Esophagus muscularis mucosa (tissue), 4 donors: Measurements from ENCODE around the gene TEFM. TPM values are rescaled to one million over a fixed set of nuclear protein-coding genes. Genes with fewer than 3 reads are reported as not detected.

Source experiments
- DNase-seq: peaks from one replicate; pipeline ENCODE4 v3.0.0-alpha.2; 2017; ENCODE audit errors: extremely low spot score
- H3K27ac ChIP-seq, 4 donors: fragments of 200-600 bp; sonication (generic); replicated peaks in 1 of 4; 1 replicate in 3 of 4; 2 replicates in 1 of 4; pipeline ENCODE4 v1.5.1; 2016 to 2019; ENCODE audit warnings: mild to moderate bottlenecking in 1 of 4
- H3K27me3 ChIP-seq, 4 donors: fragments of 200-600 bp; sonication (generic); one replicate each; pipeline versions ENCODE4 v1.5.1 to v1.6.0; 2016 to 2019
- H3K36me3 ChIP-seq, 4 donors: fragments of 200-600 bp; sonication (generic); one replicate each; pipeline ENCODE4 v1.5.1; 2016 to 2019
- H3K4me1 ChIP-seq, 4 donors: fragments of 200-600 bp; sonication (generic); one replicate each; pipeline ENCODE4 v1.5.1; 2016 to 2019
- H3K4me3 ChIP-seq, 4 donors: fragments of 200-600 bp; sonication (generic); 1 replicate in 2 of 4; 2 replicates in 2 of 4; pipeline ENCODE4 v1.5.1; 2016 to 2019; ENCODE audit warnings: mild to moderate bottlenecking in 4 of 4, moderate library complexity in 1 of 4
- H3K9me3 ChIP-seq, 4 donors: fragments of 200-600 bp; sonication (generic); 1 replicate in 3 of 4; 2 replicates in 1 of 4; pipeline ENCODE4 v1.5.1; 2016 to 2019
- EP300 ChIP-seq: sonication (generic); formaldehyde crosslinking; IDR thresholded peaks from one replicate; pipeline ENCODE4 v1.6.1; 2017; ENCODE audit warnings: antibody characterized with exemption
- POLR2A ChIP-seq: fragments of 450-650 bp; IDR thresholded peaks from one replicate; pipeline ENCODE4 v1.6.1; 2017; ENCODE audit warnings: antibody characterized with exemption, moderate library complexity, mild to moderate bottlenecking, low read depth
- POLR2AphosphoS5 ChIP-seq, 2 donors: sonication (generic); formaldehyde crosslinking; IDR thresholded peaks; one replicate each; pipeline ENCODE4 v1.6.1; 2017; ENCODE audit warnings: antibody characterized with exemption in 2 of 2
- WGBS: methylation state at CpG from one replicate; pipeline ENCODE4 v1.1.5; 2018; 5-methylcytosine and 5-hydroxymethylcytosine counted together
- intact Hi-C: fragments of 100-400 bp; cut with DNase I; formaldehyde crosslinking; loops from one replicate; pipeline ENCODE4 v1.15.1; 2023
- total RNA-seq, 4 donors: library from RNA; depleted of rRNA; stranded (reverse); fragments of >200 nt; gene quantifications; one replicate each; pipeline versions ENCODE4 v1.1.0 to v1.2.1, GENCODE V29; 2016
- TF ChIP-seq, protein P1 (sequence below), 3 experiments: fragments of 200-600 bp in 2 of 3; fragments of 450-650 bp in 1 of 3; sonication (generic) in 2 of 3; IDR thresholded peaks; one replicate each; pipeline ENCODE4 v1.5.1; 2017 to 2019; ENCODE audit warnings: antibody characterized with exemption in 3 of 3, mild to moderate bottlenecking in 2 of 3, moderate library complexity in 1 of 3

The TEFM gene
- total RNA-seq, 4 donors from 2014 or later, result 5.0 to 7.0 (median 6.6) TPM

DNA sequence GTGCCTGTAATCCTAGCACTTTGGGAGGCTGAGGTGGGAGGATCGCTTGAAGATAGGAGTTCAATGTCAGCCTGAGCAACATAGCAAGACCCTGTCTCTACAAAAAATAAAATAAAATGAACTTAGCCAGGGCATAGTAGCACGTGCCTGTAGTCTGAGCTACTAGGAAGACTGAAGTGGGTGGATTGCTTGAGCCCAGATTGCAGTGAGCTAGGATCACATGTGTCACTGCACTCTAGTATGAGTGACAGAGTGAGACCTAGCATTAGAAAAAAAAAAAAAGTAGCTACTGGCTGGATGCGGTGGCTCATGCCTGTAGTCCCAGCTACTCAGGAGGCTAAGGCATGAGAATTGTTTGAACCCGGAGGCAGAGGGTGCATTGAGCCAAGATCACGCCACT lies 21.7 kb upstream of the TEFM start:
- no peak for DNase-seq
- Histone ChIP-seq H3K9me3 (no peaks in the 10 kb centered on the region), H3K27ac (no peak overlapping the region), H3K36me3 (no peaks in the 10 kb centered on the region), H3K4me1 (peaks cover 2 to 3% (median 3%) of the 10 kb centered on the region in 4 donors), H3K4me3 (no peak overlapping the region), H3K27me3 (peaks cover 0 to 44% (median 7%) of the 10 kb centered on the region in 4 donors)
- no peak for TF ChIP-seq POLR2A
- TF ChIP-seq POLR2AphosphoS5 (IDR thresholded peaks at IDR 0.05), result no peak
- intact Hi-C loops, result no loop called here
- WGBS, result 97% methylated on average over 5 of the region's 5 CpGs

DNA sequence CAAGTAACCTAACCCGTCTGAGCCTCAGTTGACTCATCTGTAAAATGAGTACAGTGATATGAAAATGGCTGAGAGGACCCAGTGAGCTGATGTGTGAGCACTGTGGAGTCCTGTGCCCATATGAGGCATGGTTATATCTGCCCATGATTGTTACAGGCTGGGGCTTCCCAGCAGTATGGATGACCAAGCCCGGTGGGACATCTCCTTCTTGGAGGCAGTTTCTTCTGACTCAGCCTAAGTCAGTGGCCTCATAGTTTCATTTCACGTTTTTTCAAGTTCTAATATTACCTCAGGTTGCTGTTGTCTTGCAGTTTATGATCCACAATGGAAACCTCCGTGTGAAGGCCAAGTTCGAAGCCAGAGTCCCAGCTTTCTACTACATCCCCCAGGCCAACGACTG lies 20.5 kb upstream of the TEFM start:
- H3K4me3 ChIP-seq, result no peak overlapping the region
- no peaks in the 10 kb centered on the region for H3K36me3 ChIP-seq
- peaks cover 9 to 57% (median 18%) of the 10 kb centered on the region in 4 donors for H3K27me3 ChIP-seq
- no peak overlapping the region for H3K27ac ChIP-seq
- no peaks in the 10 kb centered on the region for H3K9me3 ChIP-seq
- DNase-seq, result no peak
- TF ChIP-seq, protein P1, sequence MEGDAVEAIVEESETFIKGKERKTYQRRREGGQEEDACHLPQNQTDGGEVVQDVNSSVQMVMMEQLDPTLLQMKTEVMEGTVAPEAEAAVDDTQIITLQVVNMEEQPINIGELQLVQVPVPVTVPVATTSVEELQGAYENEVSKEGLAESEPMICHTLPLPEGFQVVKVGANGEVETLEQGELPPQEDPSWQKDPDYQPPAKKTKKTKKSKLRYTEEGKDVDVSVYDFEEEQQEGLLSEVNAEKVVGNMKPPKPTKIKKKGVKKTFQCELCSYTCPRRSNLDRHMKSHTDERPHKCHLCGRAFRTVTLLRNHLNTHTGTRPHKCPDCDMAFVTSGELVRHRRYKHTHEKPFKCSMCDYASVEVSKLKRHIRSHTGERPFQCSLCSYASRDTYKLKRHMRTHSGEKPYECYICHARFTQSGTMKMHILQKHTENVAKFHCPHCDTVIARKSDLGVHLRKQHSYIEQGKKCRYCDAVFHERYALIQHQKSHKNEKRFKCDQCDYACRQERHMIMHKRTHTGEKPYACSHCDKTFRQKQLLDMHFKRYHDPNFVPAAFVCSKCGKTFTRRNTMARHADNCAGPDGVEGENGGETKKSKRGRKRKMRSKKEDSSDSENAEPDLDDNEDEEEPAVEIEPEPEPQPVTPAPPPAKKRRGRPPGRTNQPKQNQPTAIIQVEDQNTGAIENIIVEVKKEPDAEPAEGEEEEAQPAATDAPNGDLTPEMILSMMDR (IDR thresholded peaks at IDR 0.05), result no peak
- no peak for TF ChIP-seq POLR2A
- TF ChIP-seq POLR2AphosphoS5 (IDR thresholded peaks at IDR 0.05), result no peak
- no peak for TF ChIP-seq EP300
- intact Hi-C loops, result no loop called here
- peaks cover 10 to 16% (median 15%) of the 10 kb centered on the region in 4 donors for H3K4me1 ChIP-seq
- 81% methylated on average over 6 of the region's 6 CpGs for WGBS

DNA sequence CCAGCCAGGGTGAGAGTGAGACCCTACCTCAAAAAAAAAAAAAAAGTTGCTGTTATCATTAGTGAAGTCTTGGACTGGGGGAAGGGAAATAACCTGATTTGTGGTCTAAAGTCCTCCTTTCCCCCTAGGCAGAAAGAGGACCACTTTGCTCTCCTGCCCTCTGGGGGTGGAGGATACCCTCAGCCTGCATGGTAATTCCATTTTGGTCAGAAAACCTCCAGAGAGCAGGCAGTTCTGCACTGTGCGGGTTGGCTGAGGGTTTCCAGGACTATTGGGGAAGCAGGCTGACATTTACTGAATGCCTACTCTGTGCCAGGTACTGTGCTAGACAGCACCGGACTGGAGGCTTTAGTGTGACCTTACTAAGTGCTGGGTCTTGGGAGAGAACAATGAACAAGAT lies 18.3 kb upstream of the TEFM start:
- no peak overlapping the region for H3K4me3 ChIP-seq
- peaks cover 10 to 19% (median 18%) of the 10 kb centered on the region in 4 donors for H3K4me1 ChIP-seq
- no peaks in the 10 kb centered on the region for H3K9me3 ChIP-seq
- H3K27ac ChIP-seq, result no peak overlapping the region
- no peaks in the 10 kb centered on the region for H3K36me3 ChIP-seq
- TF ChIP-seq, protein P1 (IDR thresholded peaks at IDR 0.05), result no peak
- WGBS, result 70% methylated on average over 2 of the region's 2 CpGs
- DNase-seq, result no peak
- intact Hi-C loops, result no loop called here
- peaks cover 9 to 57% (median 18%) of the 10 kb centered on the region in 4 donors for H3K27me3 ChIP-seq

DNA sequence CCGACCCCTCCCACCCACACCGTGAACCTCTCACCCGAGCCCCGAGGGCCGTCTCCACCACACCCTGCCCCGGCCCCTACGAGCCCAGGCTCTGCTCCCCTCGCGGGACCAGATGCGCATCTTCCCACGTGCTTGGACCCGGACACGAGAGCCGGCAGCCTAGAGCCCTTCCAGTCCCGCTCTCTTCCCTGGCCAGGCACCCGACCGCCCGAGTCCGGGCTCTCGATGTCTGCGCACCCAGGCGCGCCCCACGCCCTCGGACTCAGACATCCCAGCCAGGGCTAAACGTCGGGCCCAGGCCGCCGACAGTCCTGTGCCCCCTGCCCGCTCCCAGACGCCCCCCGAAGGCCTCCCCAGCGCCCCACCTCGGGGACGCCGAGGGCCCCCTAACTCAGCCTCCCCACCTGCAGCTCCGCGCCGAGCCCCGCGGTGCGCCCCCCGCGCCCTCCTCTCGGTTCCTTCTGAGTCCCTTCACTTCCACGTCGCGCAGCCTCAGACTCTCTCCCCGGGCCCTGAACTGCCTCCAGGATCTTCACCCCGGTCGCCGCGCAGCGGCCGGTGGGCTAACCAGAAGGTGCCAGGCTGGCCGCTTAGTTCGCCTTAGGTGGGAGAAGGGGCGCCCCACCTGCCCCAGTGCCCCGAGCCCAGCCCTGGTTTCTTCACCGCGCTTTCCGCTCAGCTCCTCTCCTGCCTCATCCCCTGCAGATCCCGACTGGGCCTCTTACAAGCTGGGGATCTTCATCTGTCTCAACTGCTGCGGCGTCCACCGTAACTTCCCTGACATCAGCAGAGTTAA lies 16.4 kb upstream of the TEFM start:
- Histone ChIP-seq H3K27me3 (peaks cover 9 to 51% (median 18%) of the 10 kb centered on the region in 4 donors), H3K27ac (peak overlapping the region; percentile 18 to 66 (median 65))
- intact Hi-C loops, result no loop called here

DNA sequence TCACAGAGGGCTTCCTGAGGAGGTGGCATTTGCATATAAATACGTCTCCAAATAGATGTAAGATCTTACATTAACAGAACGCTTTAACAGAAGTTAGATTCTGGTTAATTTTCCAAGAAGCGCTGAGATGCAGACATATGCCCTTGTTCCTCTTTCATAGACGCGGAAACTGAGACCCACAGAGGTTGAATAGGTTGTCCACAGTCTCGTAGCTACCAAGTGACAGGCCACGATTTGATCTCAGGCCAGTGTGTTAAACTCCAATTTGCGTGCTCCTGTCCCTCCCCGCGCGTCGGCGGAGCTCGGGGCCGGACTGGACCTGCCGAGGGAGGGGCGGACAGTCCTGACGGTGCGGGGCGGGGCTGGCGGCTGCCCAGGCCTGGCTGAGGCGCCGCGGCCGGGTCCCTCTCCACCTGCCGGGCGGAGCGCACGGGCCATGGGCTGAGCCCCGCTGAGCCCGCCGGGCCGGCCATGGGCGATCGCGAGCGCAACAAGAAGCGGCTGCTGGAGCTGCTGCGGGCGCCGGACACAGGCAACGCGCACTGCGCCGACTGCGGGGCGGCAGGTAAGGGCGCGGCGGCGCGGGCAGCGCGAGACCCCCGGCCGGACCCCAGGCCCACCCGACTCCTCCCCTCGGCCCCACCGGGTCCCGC lies 15.6 kb upstream of the TEFM start, which contains the start of gene ADAP2:
TSS of gene ADAP2 (plus strand) at position 402 of the 653 bp plus-strand sequence. CDS start at position 472, 70 bp downstream.
- DNase-seq, result no peak
- peaks cover 9 to 50% (median 18%) of the 10 kb centered on the region in 4 donors for H3K27me3 ChIP-seq
- peaks cover 10 to 19% (median 18%) of the 10 kb centered on the region in 4 donors for H3K4me1 ChIP-seq
- TF ChIP-seq EP300, result no peak
- TF ChIP-seq POLR2AphosphoS5 (IDR thresholded peaks at IDR 0.05), result peak in 1 of 2 donors; percentile 31
- no peaks in the 10 kb centered on the region for H3K9me3 ChIP-seq
- peak within 1 kb of the TSS; percentile 18 to 66 (median 65) for H3K27ac ChIP-seq
- WGBS, result 29% methylated on average over 6 of the region's 60 CpGs
- intact Hi-C loops, result no loop called here
- peak within 1 kb of the TSS; percentile 55 to 73 (median 60) for H3K4me3 ChIP-seq
- no peaks in the 10 kb centered on the region for H3K36me3 ChIP-seq

More for the DNA sequence above, 16.4 kb upstream of the TEFM start:
- no peaks in the 10 kb centered on the region for H3K9me3 ChIP-seq
- WGBS, result 4% methylated on average over 21 of the region's 66 CpGs
- H3K4me3 ChIP-seq, result peak overlapping the region; percentile 55 to 73 (median 60)
- peaks cover 10 to 19% (median 18%) of the 10 kb centered on the region in 4 donors for H3K4me1 ChIP-seq
- no peak for DNase-seq
- no peaks in the 10 kb centered on the region for H3K36me3 ChIP-seq
- TF ChIP-seq, protein P1 (IDR thresholded peaks at IDR 0.05), result no peak
- no peak for TF ChIP-seq EP300
- no peak for TF ChIP-seq POLR2AphosphoS5 (IDR thresholded peaks at IDR 0.05)
- no peak for TF ChIP-seq POLR2A
